Smooth muscle cell (in vitro differentiated cells): ENCODE measurements around the gene ATXN7L3B. TPM values are rescaled to one million over a fixed set of nuclear protein-coding genes. Genes with fewer than 3 reads are reported as not detected.

Source experiments
- DNase-seq: peaks from one replicate; lab custom pipeline; 2025; ENCODE audit not compliant: unreplicated experiment; lab: John Stamatoyannopoulos, UW
- H2AFZ ChIP-seq: fragments of 200-600 bp; sonication (generic); 2 replicates; pipeline ENCODE4 v1.6.0; 2016; ENCODE audit warnings: antibody characterized with exemption, low read depth, mild to moderate bottlenecking
- H3F3A ChIP-seq: fragments of 200-600 bp; sonication (generic); 2 replicates; pipeline ENCODE4 v1.6.0; 2017; ENCODE audit warnings: antibody characterized with exemption, low read depth
- H3K27ac ChIP-seq: fragments of 200-600 bp; sonication (generic); 2 replicates; pipeline ENCODE4 v1.5.1; 2016; ENCODE audit warnings: low read depth, mild to moderate bottlenecking
- H3K27me3 ChIP-seq: fragments of 200-600 bp; sonication (generic); 2 replicates; pipeline ENCODE4 v1.6.1; 2016; ENCODE audit warnings: low read depth, mild to moderate bottlenecking
- H3K36me3 ChIP-seq: fragments of 200-600 bp; sonication (generic); 2 replicates; pipeline ENCODE4 v1.5.1; 2016; ENCODE audit warnings: low read depth
- H3K4me1 ChIP-seq: fragments of 200-600 bp; sonication (generic); 2 replicates; pipeline ENCODE4 v1.5.1; 2016; ENCODE audit warnings: low read depth
- H3K4me2 ChIP-seq: fragments of 200-600 bp; sonication (generic); 2 replicates; pipeline ENCODE4 v1.6.0; 2016; ENCODE audit warnings: mild to moderate bottlenecking
- H3K4me3 ChIP-seq: fragments of 200-600 bp; sonication (generic); 2 replicates; pipeline ENCODE4 v1.5.1; 2016; ENCODE audit warnings: mild to moderate bottlenecking
- H3K79me2 ChIP-seq: fragments of 200-600 bp; sonication (generic); 2 replicates; pipeline ENCODE4 v1.6.0; 2016; ENCODE audit warnings: low read depth, mild to moderate bottlenecking
- H3K9ac ChIP-seq: fragments of 200-600 bp; sonication (generic); 2 replicates; pipeline ENCODE4 v1.6.0; 2016; ENCODE audit warnings: low read depth
- H3K9me3 ChIP-seq: fragments of 200-600 bp; sonication (generic); replicated peaks from 2 replicates; pipeline ENCODE4 v1.5.1; 2016; ENCODE audit warnings: low read depth
- H4K20me1 ChIP-seq: fragments of 200-600 bp; sonication (generic); 2 replicates; pipeline ENCODE4 v1.6.0; 2016; ENCODE audit warnings: low read depth
- WGBS: methylation state at CpG from one replicate; pipeline ENCODE4 v1.1.7; 2016; ENCODE audit warnings: low lambda C conversion rate; 5-methylcytosine and 5-hydroxymethylcytosine counted together
- polyA plus RNA-seq: library from polyadenylated mRNA; unstranded; fragments of >200 nt; fragmentation: Nextera tagmentation; extraction: Ambion mirVana; gene quantifications from 2 replicates; pipeline ENCODE4 v1.2.1, GENCODE V29; 2016
- total RNA-seq: library from RNA; depleted of rRNA; stranded (reverse); fragments of >200 nt; gene quantifications from 2 replicates; pipeline ENCODE4 v1.2.3, GENCODE V29; 2014
- TF ChIP-seq, protein P1 (sequence below): fragments of 200-600 bp; sonication (generic); IDR thresholded peaks from 2 replicates; pipeline ENCODE4 v1.5.1; 2017; ENCODE audit warnings: borderline replicate concordance, mild to moderate bottlenecking, antibody characterized with exemption; ENCODE audit not compliant: insufficient read depth, poor library complexity, severe bottlenecking

The ATXN7L3B gene, protein sequence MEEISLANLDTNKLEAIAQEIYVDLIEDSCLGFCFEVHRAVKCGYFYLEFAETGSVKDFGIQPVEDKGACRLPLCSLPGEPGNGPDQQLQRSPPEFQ
- total RNA-seq (30.7 and 34.6 TPM in 2 replicates), polyA plus RNA-seq (21.8 and 25.4 TPM in 2 replicates)

DNA sequence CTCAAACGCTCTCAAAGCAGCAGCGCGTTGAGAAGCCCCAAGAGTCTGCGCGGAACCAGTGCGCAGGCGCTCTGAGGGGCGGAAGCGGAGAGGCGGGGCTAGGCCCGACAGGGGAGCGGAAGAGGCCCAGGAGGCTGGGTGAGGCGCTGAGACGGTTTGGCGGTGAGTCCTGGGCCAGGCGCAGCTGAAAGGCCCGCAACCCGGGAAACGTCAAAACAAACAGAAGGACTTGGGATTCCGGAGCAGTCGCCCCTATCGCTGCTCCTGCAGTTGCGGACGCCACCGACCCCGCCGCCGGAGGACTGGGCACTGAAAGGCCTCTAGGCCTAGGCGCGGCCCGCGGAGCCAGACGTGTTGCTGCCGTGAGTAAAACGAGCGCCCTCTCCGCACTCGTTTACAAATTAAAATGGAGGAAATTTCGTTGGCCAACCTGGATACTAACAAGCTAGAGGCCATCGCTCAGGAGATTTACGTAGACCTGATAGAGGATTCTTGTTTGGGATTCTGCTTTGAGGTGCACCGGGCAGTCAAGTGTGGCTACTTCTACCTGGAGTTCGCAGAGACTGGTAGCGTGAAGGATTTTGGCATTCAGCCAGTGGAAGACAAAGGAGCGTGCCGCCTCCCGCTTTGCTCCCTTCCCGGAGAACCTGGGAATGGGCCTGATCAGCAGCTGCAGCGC, at the start of gene ATXN7L3B:
ATXN7L3B (plus strand) TSS at position 129 of the 679 bp plus-strand sequence; CDS start at position 407, 278 bp downstream.
- TF ChIP-seq, protein P1, sequence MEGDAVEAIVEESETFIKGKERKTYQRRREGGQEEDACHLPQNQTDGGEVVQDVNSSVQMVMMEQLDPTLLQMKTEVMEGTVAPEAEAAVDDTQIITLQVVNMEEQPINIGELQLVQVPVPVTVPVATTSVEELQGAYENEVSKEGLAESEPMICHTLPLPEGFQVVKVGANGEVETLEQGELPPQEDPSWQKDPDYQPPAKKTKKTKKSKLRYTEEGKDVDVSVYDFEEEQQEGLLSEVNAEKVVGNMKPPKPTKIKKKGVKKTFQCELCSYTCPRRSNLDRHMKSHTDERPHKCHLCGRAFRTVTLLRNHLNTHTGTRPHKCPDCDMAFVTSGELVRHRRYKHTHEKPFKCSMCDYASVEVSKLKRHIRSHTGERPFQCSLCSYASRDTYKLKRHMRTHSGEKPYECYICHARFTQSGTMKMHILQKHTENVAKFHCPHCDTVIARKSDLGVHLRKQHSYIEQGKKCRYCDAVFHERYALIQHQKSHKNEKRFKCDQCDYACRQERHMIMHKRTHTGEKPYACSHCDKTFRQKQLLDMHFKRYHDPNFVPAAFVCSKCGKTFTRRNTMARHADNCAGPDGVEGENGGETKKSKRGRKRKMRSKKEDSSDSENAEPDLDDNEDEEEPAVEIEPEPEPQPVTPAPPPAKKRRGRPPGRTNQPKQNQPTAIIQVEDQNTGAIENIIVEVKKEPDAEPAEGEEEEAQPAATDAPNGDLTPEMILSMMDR, result peak; percentile 4
- Histone ChIP-seq H3K9ac (peak within 1 kb of the TSS; percentile 99), H3F3A (no peaks in the 10 kb centered on the region), H3K4me2 (peak within 1 kb of the TSS; percentile 97), H2AFZ (peak within 1 kb of the TSS; percentile 92), H3K36me3 (no peaks in the 10 kb centered on the region), H3K4me3 (peak within 1 kb of the TSS; percentile 80), H3K79me2 (peaks cover 48% of the 10 kb centered on the region), H3K4me1 (peaks cover 30% of the 10 kb centered on the region), H4K20me1 (peaks cover 45% of the 10 kb centered on the region), H3K9me3 (no peaks in the 10 kb centered on the region), H3K27me3 (no peaks in the 10 kb centered on the region), H3K27ac (peak within 1 kb of the TSS; percentile 99)
- 2% methylated on average over 48 of the region's 49 CpGs for WGBS
- peak; percentile 82 for DNase-seq

DNA sequence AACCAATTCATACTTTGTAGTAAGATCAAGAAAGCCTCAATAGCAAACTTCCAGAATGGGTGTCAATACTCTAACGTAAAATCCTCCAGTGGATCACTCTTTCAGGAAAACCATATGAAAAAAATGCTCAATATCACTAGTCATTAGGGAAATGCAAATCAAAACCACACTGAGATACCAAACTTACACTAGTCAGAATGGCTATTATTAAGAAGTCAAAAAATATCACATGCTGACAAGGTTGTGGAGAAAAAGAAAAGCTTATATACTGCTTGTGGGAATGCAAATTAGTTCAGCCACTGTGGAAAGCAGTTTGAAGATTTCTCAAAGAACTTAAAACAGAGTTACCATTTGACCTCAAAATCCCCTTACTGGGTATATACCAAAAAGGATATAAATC, 49.5 kb upstream of the ATXN7L3B start:
- 88% methylated on average over 1 of the region's 1 CpG for WGBS
- Histone ChIP-seq H2AFZ (no peak overlapping the region), H3K79me2 (no peaks in the 10 kb centered on the region), H3K9ac (no peak overlapping the region), H3K27me3 (no peaks in the 10 kb centered on the region), H3K4me2 (no peak overlapping the region), H3K4me1 (no peaks in the 10 kb centered on the region), H3K4me3 (no peak overlapping the region), H3K36me3 (no peaks in the 10 kb centered on the region), H4K20me1 (no peaks in the 10 kb centered on the region), H3K9me3 (no peaks in the 10 kb centered on the region), H3F3A (no peaks in the 10 kb centered on the region), H3K27ac (no peak overlapping the region)
- TF ChIP-seq, protein P1, result no peak
- no peak for DNase-seq

DNA sequence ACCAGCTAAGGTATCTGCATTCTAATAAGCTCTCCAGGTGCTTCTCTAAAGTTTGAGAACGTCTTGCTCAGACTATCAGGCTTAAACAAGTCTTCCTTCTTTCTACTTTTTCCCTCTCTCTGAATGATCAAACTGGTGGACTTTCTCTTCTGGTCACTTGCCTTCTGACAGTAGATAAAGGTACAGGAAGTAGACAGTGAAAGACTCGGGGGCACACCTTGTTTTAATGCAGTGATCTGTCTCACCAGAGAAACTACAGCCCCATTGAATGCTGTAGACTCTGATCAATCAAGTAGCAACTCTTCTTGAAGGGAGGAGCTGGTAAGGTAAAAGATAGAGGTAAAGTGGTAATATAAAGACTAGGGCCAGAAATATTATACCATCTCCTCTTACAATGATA, 48.1 kb upstream of the ATXN7L3B start:
- Histone ChIP-seq H3K79me2 (no peaks in the 10 kb centered on the region), H3K9me3 (no peaks in the 10 kb centered on the region), H3K36me3 (no peaks in the 10 kb centered on the region), H3K9ac (no peak overlapping the region), H3K27me3 (no peaks in the 10 kb centered on the region), H3K4me3 (no peak overlapping the region), H2AFZ (no peak overlapping the region), H3K4me2 (no peak overlapping the region), H3K4me1 (no peaks in the 10 kb centered on the region), H4K20me1 (no peaks in the 10 kb centered on the region), H3K27ac (no peak overlapping the region), H3F3A (no peaks in the 10 kb centered on the region)
- TF ChIP-seq, protein P1, result no peak
- no peak for DNase-seq
- 77% methylated on average over 2 of the region's 2 CpGs for WGBS
